K562 (cell line): ENCODE measurements around the gene GALNT18. TPM values are rescaled to one million over a fixed set of nuclear protein-coding genes. Genes with fewer than 3 reads are reported as not detected.

Experiments
- ATAC-seq: fragments of 200-7000 bp; cut with Tn5 transposase; 3 replicates; pipeline ENCODE4 v1.9.1; 2020; ENCODE audit warnings: moderate library complexity
- BruUV-seq: library from RNA; stranded (reverse); fragments of 400-500 nt; replicated peaks from 2 replicates; lab custom pipeline; 2021; lab: Mats Ljungman, UMichigan
- CTCF ChIA-PET: fragments of 300-600 bp; formaldehyde crosslinking; extraction: SDS; loops from one replicate; lab custom pipeline; 2021; ENCODE audit warnings: low intra/inter-chr PET ratio; lab: Yijun Ruan, JAX
- POLR2A ChIA-PET: fragments of 300-600, 350-650 bp; sonication (Branson Sonifier 250); formaldehyde crosslinking; extraction: SDS; loops from one replicate; lab custom pipeline; 2021; ENCODE audit warnings: antibody characterized with exemption, inconsistent platforms; lab: Yijun Ruan, JAX
- DNase-seq, 4 experiments: peaks; one replicate each; pipeline versions ENCODE4 v3.0.0 to v3.0.0-alpha.2; 2011 to 2018; ENCODE audit warnings: low spot score in 3 of 4, mixed read lengths in 3 of 4; ENCODE audit errors: extremely low read depth in 1 of 4
- FAIRE-seq: peaks from 2 replicates; lab custom pipeline; 2011; peaks lifted over from hg19 to GRCh38; lab: Jason Lieb, UNC
- H2AFZ ChIP-seq: 2 replicates; pipeline ENCODE4 v1.6.0; 2011; ENCODE audit warnings: low read depth, low read length, control low read depth, inconsistent platforms
- H3K27ac ChIP-seq: fragments of 200-600 bp; 3 replicates; pipeline ENCODE4 v1.8.0; 2011; ENCODE audit warnings: low read depth, mild to moderate bottlenecking, control low read depth, inconsistent platforms, low read length, moderate library complexity, mixed read lengths; ENCODE audit errors: extremely low read depth
- H3K27me3 ChIP-seq, 2 experiments: fragments of 300-600 bp in 1 of 2; 2 replicates in 1 of 2; 3 replicates in 1 of 2; pipeline versions ENCODE4 v1.6.0 to v1.8.0; 2011; ENCODE audit warnings: inconsistent platforms in 2 of 2, low read length in 2 of 2, mild to moderate bottlenecking in 1 of 2, mixed read lengths in 1 of 2, moderate library complexity in 1 of 2; ENCODE audit not compliant: control insufficient read depth in 2 of 2, insufficient read depth in 2 of 2
- H3K36me3 ChIP-seq: fragments of 300-600 bp; 3 replicates; pipeline ENCODE4 v1.8.0; 2011; ENCODE audit warnings: mild to moderate bottlenecking, low read length, inconsistent platforms; ENCODE audit not compliant: control insufficient read depth, insufficient read depth
- H3K4me1 ChIP-seq, 2 experiments: fragments of 200-600 bp in 1 of 2; replicated peaks in 1 of 2; 2 replicates in 1 of 2; 3 replicates in 1 of 2; pipeline versions ENCODE4 v1.5.1 to v1.8.0; 2011; ENCODE audit warnings: inconsistent platforms in 2 of 2, low read length in 2 of 2, mild to moderate bottlenecking in 1 of 2, mixed read lengths in 1 of 2, moderate library complexity in 1 of 2; ENCODE audit not compliant: control insufficient read depth in 2 of 2, insufficient read depth in 2 of 2
- H3K4me2 ChIP-seq: 2 replicates; pipeline ENCODE4 v1.6.1; 2011; ENCODE audit warnings: low read length, control low read depth, inconsistent platforms, mixed read lengths; ENCODE audit not compliant: insufficient read depth
- H3K4me3 ChIP-seq: fragments of 200-600 bp; sonication (generic), shearing (Covaris generic); 2 replicates; pipeline ENCODE4 v1.5.1; 2016; ENCODE audit warnings: control low read depth, inconsistent platforms
- H3K79me2 ChIP-seq: fragments of 200-600 bp; 3 replicates; pipeline ENCODE4 v1.8.0; 2011; ENCODE audit warnings: low read length, inconsistent platforms; ENCODE audit not compliant: control insufficient read depth, insufficient read depth
- H3K9ac ChIP-seq, 2 experiments: 2 replicates each; pipeline versions ENCODE4 v1.6.0 to v1.6.1; 2011; ENCODE audit warnings: low read depth in 2 of 2, low read length in 2 of 2, control low read depth in 1 of 2, inconsistent platforms in 1 of 2, mild to moderate bottlenecking in 1 of 2, mixed read lengths in 1 of 2; ENCODE audit not compliant: insufficient read depth in 1 of 2
- H3K9me1 ChIP-seq: one replicate; pipeline ENCODE4 v1.6.0; 2011; ENCODE audit warnings: inconsistent platforms, mild to moderate bottlenecking, low read length, moderate library complexity; ENCODE audit not compliant: control insufficient read depth, insufficient read depth
- H3K9me3 ChIP-seq: replicated peaks from 2 replicates; pipeline ENCODE4 v1.5.1; 2011; ENCODE audit warnings: low read depth, low read length, inconsistent platforms; ENCODE audit not compliant: control insufficient read depth, insufficient read depth
- H4K20me1 ChIP-seq: replicated peaks from 2 replicates; pipeline ENCODE4 v1.6.1; 2011; ENCODE audit warnings: low read length, inconsistent platforms, mixed read lengths; ENCODE audit not compliant: control insufficient read depth, insufficient read depth
- BDP1 ChIP-seq: IDR thresholded peaks from 3 replicates; pipeline ENCODE4 v1.6.1; 2011; ENCODE audit not compliant: insufficient read length, insufficient read depth
- C11orf30 ChIP-seq: fragments of 450-650 bp; IDR thresholded peaks from 2 replicates; pipeline ENCODE4 v1.6.1; 2016; ENCODE audit warnings: low read depth, mild to moderate bottlenecking
- CREB5 ChIP-seq: fragments of 250-450 bp; sonication (Bioruptor Pico); IDR thresholded peaks from 2 replicates; pipeline ENCODE4 v1.5.0; 2020; ENCODE audit warnings: mild to moderate bottlenecking
- CUX1 ChIP-seq: fragments of 200-800 bp; sonication (Bioruptor generic); IDR thresholded peaks from 2 replicates; pipeline ENCODE4 v1.6.1; 2016; ENCODE audit warnings: missing genetic modification characterization, missing compliant biosample characterization
- KLF16 ChIP-seq: IDR thresholded peaks from 2 replicates; pipeline ENCODE4 v1.6.1; 2016; ENCODE audit warnings: antibody characterized with exemption
- MCM3 ChIP-seq: fragments of 450-650 bp; IDR thresholded peaks from 2 replicates; pipeline ENCODE4 v1.6.1; 2016
- PBX2 ChIP-seq, 2 experiments: IDR thresholded peaks in 1 of 2; conservative IDR thresholded peaks in 1 of 2; 2 replicates each; pipeline ENCODE4 v1.6.1; 2016; ENCODE audit warnings: low read depth in 2 of 2, mild to moderate bottlenecking in 1 of 2, missing compliant biosample characterization in 1 of 2, missing genetic modification characterization in 1 of 2, moderate library complexity in 1 of 2
- PCBP1 ChIP-seq: fragments of 200-400 bp; formaldehyde crosslinking; IDR thresholded peaks from 2 replicates; pipeline ENCODE4 v1.6.1; 2018; ENCODE audit warnings: mild to moderate bottlenecking, low read depth, low read length; ENCODE audit not compliant: poor library complexity, severe bottlenecking
- ZBTB49 ChIP-seq: sonication (generic); formaldehyde crosslinking; IDR thresholded peaks from 2 replicates; pipeline ENCODE4 v1.8.0; 2022; ENCODE audit warnings: missing genetic modification reagents, mild to moderate bottlenecking, borderline replicate concordance
- ZNF347 ChIP-seq: fragments of 450-650 bp; formaldehyde crosslinking; IDR thresholded peaks from 2 replicates; pipeline ENCODE4 v1.4.0; 2020; ENCODE audit warnings: low read depth, mild to moderate bottlenecking, moderate library complexity
- WGBS: fragments of 100-300 bp; shearing (Covaris generic); methylation state at CpG from one replicate; pipeline ENCODE4 v1.1.6; 2016; ENCODE audit warnings: low coverage, mixed read lengths; ENCODE audit not compliant: insufficient coverage; ENCODE audit errors: missing lambda C conversion rate; 5-methylcytosine and 5-hydroxymethylcytosine counted together
- in situ Hi-C: fragments of 300-500 bp; cut with MboI; formaldehyde crosslinking; loops from 4 replicates; pipeline ENCODE4 v1.15.0; 2018; ENCODE audit warnings: inconsistent platforms, mixed read lengths
- intact Hi-C: fragments of 100-400 bp; cut with micrococcal nuclease; formaldehyde crosslinking; loops from 2 replicates; pipeline ENCODE4 v1.14.2; 2022
- polyA plus RNA-seq, 8 experiments: library from polyadenylated mRNA; depleted of rRNA in 4 of 8; stranded (reverse) in 5 of 8; unstranded in 3 of 8; fragments of >200 nt; fragmentation: Nextera tagmentation in 2 of 8; fragmentation: Illumina TruSeq in 1 of 8; extraction: Ambion mirVana in 2 of 8; extraction: Trizol in 1 of 8; gene quantifications; 2 replicates each; pipeline versions ENCODE4 v1.2.1 to v1.2.3, GENCODE V29; 2011 to 2014; ENCODE audit warnings: inconsistent platforms in 1 of 8, missing spikeins in 1 of 8
- total RNA-seq, 7 experiments: library from RNA; depleted of rRNA in 6 of 7; stranded (reverse); fragments of >200 nt in 6 of 7; fragmentation: Illumina TruSeq in 2 of 7; extraction: Trizol in 2 of 7; gene quantifications; 2 replicates each; pipeline versions ENCODE4 v1.2.1 to v1.2.3, GENCODE V29; 2011 to 2021; ENCODE audit warnings: low replicate concordance in 1 of 7

GALNT18 gene
- total and polyA plus RNA-seq, 9 of the 15 experiments (the other 6 are each of a cell fraction or from before 2014, with no cell fraction given) = not detected

- H3K9me1 ChIP-seq = no peaks in the 10 kb centered on the region
- ChIA-PET POLR2A (interaction anchor here (0.6 kb wide), 2 partner anchors 130 to 180 kb away, joined by 3 to 4 read pairs; no protein-coding TSS in a partner anchor), CTCF (no interaction called here)
- peaks cover 0 to 45% of the 10 kb centered on the region in 2 experiments; a peak in 2 of 5 replicates for H3K27me3 ChIP-seq
- ATAC-seq = no peak
- H3K79me2 ChIP-seq = no peaks in the 10 kb centered on the region
- no peaks in the 10 kb centered on the region for H3K4me1 ChIP-seq
- BruUV-seq = no TSS peak
- H3K4me2 ChIP-seq = no peak overlapping the region
- no peak overlapping the region for H2AFZ ChIP-seq
- FAIRE-seq = no peak
- H3K36me3 ChIP-seq = no peaks in the 10 kb centered on the region
- H3K9ac ChIP-seq = no peak overlapping the region
- DNase-seq = no peak
- WGBS = 0% methylated on average over 5 of the region's 5 CpGs
- H3K4me3 ChIP-seq = no peak overlapping the region
- H3K27ac ChIP-seq = no peak overlapping the region
- in situ Hi-C loops (no loop called here), intact Hi-C loops (no loop called here)
- H4K20me1 ChIP-seq = no peaks in the 10 kb centered on the region
- no peaks in the 10 kb centered on the region for H3K9me3 ChIP-seq
- TF ChIP-seq CREB5 (no peak), ZBTB49 (CRISPR knock-in tag) (no peak), KLF16 (no peak), BDP1 (no peak), CUX1 (CRISPR knock-in tag) (no peak), C11orf30 (no peak), MCM3 (no peak), PCBP1 (no peak), ZNF347 (CRISPR knock-in tag) (no peak), PBX2 (CRISPR knock-in tag; IDR thresholded peaks at IDR 0.05; ENCODE audit: low read depth) (no peak), PBX2 (tag; conservative IDR thresholded peaks at IDR 0.05; ENCODE audit: low read depth) (no peak)
Measured at GRCh38 chr11:11280826-11281225, 341.0 kb downstream of the GALNT18 start.
